ENCODE results near the gene NR3C2. TPM values are rescaled to one million over a fixed set of nuclear protein-coding genes. Genes with fewer than 3 reads are reported as not detected.

Gene NR3C2
- total RNA-seq, 1 experiment from 2014 or later, result 1.6 TPM

GRCh38 chr4:148170408-148171365 lies 271.5 kb downstream of the NR3C2 start:
- no peak overlapping the region for H3K4me3 ChIP-seq (ENCODE audit: low read depth, low read length, poor library complexity, severe bottlenecking)
- no peaks in the 10 kb centered on the region for H3K9me3 ChIP-seq (ENCODE audit: low read depth, low read length, poor library complexity, severe bottlenecking)
- no TSS peak for BruUV-seq (replicated peaks)
- no peaks in the 10 kb centered on the region for H3K36me3 ChIP-seq (ENCODE audit: insufficient read depth, low read length, poor library complexity, severe bottlenecking)
- H3K27me3 ChIP-seq (replicated peaks; ENCODE audit: insufficient read depth, low read depth, low read length, poor library complexity), result no peaks in the 10 kb centered on the region
- H3K27ac ChIP-seq (ENCODE audit: low read depth, low read length, poor library complexity, severe bottlenecking), result no peak overlapping the region
- H3K4me1 ChIP-seq (ENCODE audit: insufficient read depth, low read length, poor library complexity, severe bottlenecking), result no peaks in the 10 kb centered on the region
- ChIA-PET CTCF (no interaction called here), POLR2A (ENCODE audit: low non-redundant PET) (no interaction called here)
- intact Hi-C loops (cut with micrococcal nuclease; ENCODE audit: unreplicated experiment), result no loop called here
- no peak for DNase-seq (ENCODE audit: low spot score)
- TF ChIP-seq, protein P1, sequence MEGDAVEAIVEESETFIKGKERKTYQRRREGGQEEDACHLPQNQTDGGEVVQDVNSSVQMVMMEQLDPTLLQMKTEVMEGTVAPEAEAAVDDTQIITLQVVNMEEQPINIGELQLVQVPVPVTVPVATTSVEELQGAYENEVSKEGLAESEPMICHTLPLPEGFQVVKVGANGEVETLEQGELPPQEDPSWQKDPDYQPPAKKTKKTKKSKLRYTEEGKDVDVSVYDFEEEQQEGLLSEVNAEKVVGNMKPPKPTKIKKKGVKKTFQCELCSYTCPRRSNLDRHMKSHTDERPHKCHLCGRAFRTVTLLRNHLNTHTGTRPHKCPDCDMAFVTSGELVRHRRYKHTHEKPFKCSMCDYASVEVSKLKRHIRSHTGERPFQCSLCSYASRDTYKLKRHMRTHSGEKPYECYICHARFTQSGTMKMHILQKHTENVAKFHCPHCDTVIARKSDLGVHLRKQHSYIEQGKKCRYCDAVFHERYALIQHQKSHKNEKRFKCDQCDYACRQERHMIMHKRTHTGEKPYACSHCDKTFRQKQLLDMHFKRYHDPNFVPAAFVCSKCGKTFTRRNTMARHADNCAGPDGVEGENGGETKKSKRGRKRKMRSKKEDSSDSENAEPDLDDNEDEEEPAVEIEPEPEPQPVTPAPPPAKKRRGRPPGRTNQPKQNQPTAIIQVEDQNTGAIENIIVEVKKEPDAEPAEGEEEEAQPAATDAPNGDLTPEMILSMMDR (conservative IDR thresholded peaks at IDR 0.05; ENCODE audit: low read depth, low read length), result no peak
- TF ChIP-seq EZH2 (IDR thresholded peaks at IDR 0.05; ENCODE audit: borderline replicate concordance, low read depth, low read length, poor library complexity, severe bottlenecking), result no peak

GRCh38 chr4:148166132-148166591 lies 276.1 kb downstream of the NR3C2 start:
- Histone ChIP-seq H3K27ac (ENCODE audit: low read depth, low read length, poor library complexity, severe bottlenecking) (no peak overlapping the region), H3K9me3 (ENCODE audit: low read depth, low read length, poor library complexity, severe bottlenecking) (no peaks in the 10 kb centered on the region), H3K36me3 (ENCODE audit: insufficient read depth, low read length, poor library complexity, severe bottlenecking) (no peaks in the 10 kb centered on the region), H3K27me3 (replicated peaks; ENCODE audit: insufficient read depth, low read depth, low read length, poor library complexity) (no peaks in the 10 kb centered on the region), H3K4me3 (ENCODE audit: low read depth, low read length, poor library complexity, severe bottlenecking) (no peak overlapping the region), H3K4me1 (ENCODE audit: insufficient read depth, low read length, poor library complexity, severe bottlenecking) (no peaks in the 10 kb centered on the region)
- no TSS peak for BruUV-seq (replicated peaks)
- no peak for TF ChIP-seq EZH2 (IDR thresholded peaks at IDR 0.05; ENCODE audit: borderline replicate concordance, low read depth, low read length, poor library complexity, severe bottlenecking)
- TF ChIP-seq, protein P1 (conservative IDR thresholded peaks at IDR 0.05; ENCODE audit: low read depth, low read length), result no peak
- CTCF ChIA-PET, result no interaction called here
- intact Hi-C loops (cut with micrococcal nuclease; ENCODE audit: unreplicated experiment), result no loop called here
- DNase-seq (ENCODE audit: low spot score), result no peak
- POLR2A ChIA-PET (ENCODE audit: low non-redundant PET), result interaction anchor here (0.6 kb wide), 1 partner anchor 385 kb away, joined by 3 read pairs; no protein-coding TSS in a partner anchor

GRCh38 chr4:148164557-148164956 lies 277.7 kb downstream of the NR3C2 start:
- H3K27me3 ChIP-seq (replicated peaks; ENCODE audit: insufficient read depth, low read depth, low read length, poor library complexity), result no peaks in the 10 kb centered on the region
- no peaks in the 10 kb centered on the region for H3K9me3 ChIP-seq (ENCODE audit: low read depth, low read length, poor library complexity, severe bottlenecking)
- no peaks in the 10 kb centered on the region for H3K36me3 ChIP-seq (ENCODE audit: insufficient read depth, low read length, poor library complexity, severe bottlenecking)
- no peak overlapping the region for H3K4me3 ChIP-seq (ENCODE audit: low read depth, low read length, poor library complexity, severe bottlenecking)
- POLR2A ChIA-PET (ENCODE audit: low non-redundant PET), result no interaction called here
- CTCF ChIA-PET, result no interaction called here
- no peaks in the 10 kb centered on the region for H3K4me1 ChIP-seq (ENCODE audit: insufficient read depth, low read length, poor library complexity, severe bottlenecking)
- DNase-seq (ENCODE audit: low spot score), result no peak
- intact Hi-C loops (cut with micrococcal nuclease; ENCODE audit: unreplicated experiment), result no loop called here
- no peak overlapping the region for H3K27ac ChIP-seq (ENCODE audit: low read depth, low read length, poor library complexity, severe bottlenecking)
- no peak for TF ChIP-seq EZH2 (IDR thresholded peaks at IDR 0.05; ENCODE audit: borderline replicate concordance, low read depth, low read length, poor library complexity, severe bottlenecking)
- TF ChIP-seq, protein P1 (conservative IDR thresholded peaks at IDR 0.05; ENCODE audit: low read depth, low read length), result no peak
- BruUV-seq (replicated peaks), result no TSS peak

Measured in A673 (cell line).